HepG2 (cell line): ENCODE measurements around the gene BRSK2. TPM values are rescaled to one million over a fixed set of nuclear protein-coding genes. Genes with fewer than 3 reads are reported as not detected.

Source experiments
- ATAC-seq: fragments of 200-7000 bp; cut with Tn5 transposase; 3 replicates; pipeline ENCODE4 v1.9.1; 2020; ENCODE audit warnings: mild to moderate bottlenecking, moderate library complexity
- BruUV-seq: library from RNA; stranded (reverse); fragments of 400-500 nt; replicated peaks from 2 replicates; lab custom pipeline; 2021; lab: Mats Ljungman, UMichigan
- CTCF ChIA-PET: fragments of 300-600 bp; formaldehyde crosslinking; extraction: SDS; loops from one replicate; lab custom pipeline; 2021; ENCODE audit warnings: low total read pairs, inconsistent platforms, low intra/inter-chr PET ratio; lab: Yijun Ruan, JAX
- POLR2A ChIA-PET: fragments of 350-600 bp; sonication (Branson Sonifier 250); formaldehyde crosslinking; loops from one replicate; lab custom pipeline; 2020; ENCODE audit warnings: antibody characterized with exemption, inconsistent platforms; lab: Yijun Ruan, JAX
- DNase-seq: peaks from one replicate; pipeline ENCODE4 v3.0.0-alpha.2; 2015; ENCODE audit warnings: low spot score
- FAIRE-seq: peaks from 3 replicates; lab custom pipeline; 2011; peaks lifted over from hg19 to GRCh38; lab: Jason Lieb, UNC
- H2AFZ ChIP-seq: one replicate; pipeline ENCODE4 v1.6.1; 2011; ENCODE audit warnings: low read length, inconsistent platforms
- H3K27ac ChIP-seq: fragments of 300-600 bp; 3 replicates; pipeline ENCODE4 v1.8.0; 2011; ENCODE audit warnings: mixed run types, mild to moderate bottlenecking, mixed read lengths, low read length, inconsistent platforms; ENCODE audit not compliant: insufficient read depth; ENCODE audit errors: extremely low read length
- H3K27me3 ChIP-seq, 2 experiments: fragments of 200-600 bp in 1 of 2; 2 replicates in 1 of 2; 3 replicates in 1 of 2; pipeline versions ENCODE4 v1.6.0 to v1.8.0; 2011; ENCODE audit warnings: low read length in 2 of 2, mild to moderate bottlenecking in 2 of 2, moderate library complexity in 2 of 2, inconsistent platforms in 1 of 2; ENCODE audit not compliant: insufficient read depth in 2 of 2, control insufficient read depth in 1 of 2
- H3K36me3 ChIP-seq, 2 experiments: fragments of 200-600 bp in 1 of 2; replicated peaks in 1 of 2; 2 replicates in 1 of 2; 3 replicates in 1 of 2; pipeline versions ENCODE4 v1.5.1 to v1.8.0; 2011; ENCODE audit warnings: low read length in 2 of 2, inconsistent platforms in 1 of 2; ENCODE audit not compliant: insufficient read depth in 2 of 2, control insufficient read depth in 1 of 2
- H3K4me1 ChIP-seq: 2 replicates; pipeline ENCODE4 v1.5.1; 2012; ENCODE audit warnings: low read length, inconsistent platforms; ENCODE audit not compliant: insufficient read depth
- H3K4me2 ChIP-seq: 2 replicates; pipeline ENCODE4 v1.6.0; 2011; ENCODE audit warnings: low read depth, low read length, inconsistent platforms
- H3K4me3 ChIP-seq, 3 experiments: fragments of 200-600 bp in 1 of 3; sonication (generic), shearing (Covaris generic) in 1 of 3; replicated peaks in 1 of 3; 2 replicates each; pipeline ENCODE4 v1.5.1; 2011 to 2016; ENCODE audit warnings: low read length in 3 of 3, inconsistent platforms in 2 of 3, low read depth in 2 of 3, mild to moderate bottlenecking in 2 of 3, control low read depth in 1 of 3, mixed read lengths in 1 of 3; ENCODE audit not compliant: insufficient read depth in 1 of 3
- H3K79me2 ChIP-seq: one replicate; pipeline ENCODE4 v1.6.1; 2011; ENCODE audit warnings: low read length, inconsistent platforms; ENCODE audit not compliant: insufficient read depth
- H3K9ac ChIP-seq: 2 replicates; pipeline ENCODE4 v1.6.0; 2011; ENCODE audit warnings: mild to moderate bottlenecking, low read depth, low read length, inconsistent platforms; ENCODE audit not compliant: insufficient read depth
- H3K9me3 ChIP-seq: 2 replicates; pipeline ENCODE4 v1.5.1; 2012; ENCODE audit warnings: mild to moderate bottlenecking, low read length
- H4K20me1 ChIP-seq: 2 replicates; pipeline ENCODE4 v1.6.0; 2011; ENCODE audit warnings: inconsistent platforms, mild to moderate bottlenecking, low read length, moderate library complexity; ENCODE audit not compliant: insufficient read depth
- ARNT ChIP-seq: fragments of 450-650 bp; IDR thresholded peaks from 2 replicates; pipeline ENCODE4 v1.6.1; 2017
- DBP ChIP-seq: sonication (generic); formaldehyde crosslinking; IDR thresholded peaks from 2 replicates; pipeline ENCODE4 v1.4.0; 2020; ENCODE audit warnings: missing genetic modification reagents; ENCODE audit errors: not compliant biosample characterization
- GFI1 ChIP-seq: sonication (generic); formaldehyde crosslinking; IDR thresholded peaks from 2 replicates; pipeline ENCODE4 v1.5.0; 2020; ENCODE audit warnings: missing genetic modification reagents, mild to moderate bottlenecking, borderline replicate concordance
- KLF12 ChIP-seq: sonication (generic); formaldehyde crosslinking; IDR thresholded peaks from 2 replicates; pipeline ENCODE4 v1.4.0; 2020; ENCODE audit warnings: missing genetic modification reagents, borderline replicate concordance
- MED8 ChIP-seq: sonication (generic); formaldehyde crosslinking; IDR thresholded peaks from 2 replicates; pipeline ENCODE4 v1.8.1; 2023; ENCODE audit warnings: mild to moderate bottlenecking, missing genetic modification reagents; ENCODE audit not compliant: insufficient replicate concordance
- NCOA2 ChIP-seq: sonication (generic); formaldehyde crosslinking; IDR thresholded peaks from 2 replicates; pipeline ENCODE4 v1.8.0; 2022; ENCODE audit warnings: inconsistent platforms
- NR1H2 ChIP-seq: sonication (generic); formaldehyde crosslinking; IDR thresholded peaks from 2 replicates; pipeline ENCODE4 v1.8.1; 2022; ENCODE audit warnings: low read depth, missing genetic modification reagents, borderline replicate concordance
- RFX1 ChIP-seq: fragments of 450-650 bp; IDR thresholded peaks from 2 replicates; pipeline ENCODE4 v1.6.1; 2017
- SPEN ChIP-seq: sonication (generic); formaldehyde crosslinking; IDR thresholded peaks from 2 replicates; pipeline ENCODE4 v1.5.1; 2020; ENCODE audit warnings: low read depth, mild to moderate bottlenecking, missing genetic modification reagents
- U2AF1 ChIP-seq: fragments of 200-400 bp; formaldehyde crosslinking; optimal IDR thresholded peaks from 2 replicates; pipeline ENCODE3; 2017; ENCODE audit warnings: mild to moderate bottlenecking, low read depth, low read length
- WIZ ChIP-seq: sonication (generic); formaldehyde crosslinking; IDR thresholded peaks from 2 replicates; pipeline ENCODE4 v1.5.1; 2020; ENCODE audit warnings: mild to moderate bottlenecking, missing genetic modification reagents
- ZFP41 ChIP-seq: sonication (generic); formaldehyde crosslinking; IDR thresholded peaks from 2 replicates; pipeline ENCODE4 v1.4.0; 2020; ENCODE audit warnings: mild to moderate bottlenecking, missing genetic modification reagents, borderline replicate concordance
- ZNF10 ChIP-seq: sonication (generic); formaldehyde crosslinking; IDR thresholded peaks from 2 replicates; pipeline ENCODE4 v1.4.0; 2020; ENCODE audit warnings: mild to moderate bottlenecking, low read depth, missing genetic modification reagents, borderline replicate concordance
- ZNF292 ChIP-seq: sonication (generic); formaldehyde crosslinking; IDR thresholded peaks from 2 replicates; pipeline ENCODE4 v1.8.1; 2022; ENCODE audit warnings: mild to moderate bottlenecking, low read depth, missing genetic modification reagents, borderline replicate concordance
- ZNF614 ChIP-seq: IDR thresholded peaks from 2 replicates; pipeline ENCODE4 v1.6.1; 2018; ENCODE audit warnings: missing biosample characterization, missing genetic modification reagents, inconsistent platforms, borderline replicate concordance
- WGBS: methylation state at CpG from one replicate; pipeline ENCODE4 v1.1.6; 2017; ENCODE audit warnings: low lambda C conversion rate; 5-methylcytosine and 5-hydroxymethylcytosine counted together
- in situ Hi-C: cut with HindIII; loops from 2 replicates; pipeline ENCODE4 v1.10.0; 2017; ENCODE audit warnings: low pct_unique_long_range_greater_than_20kb; ENCODE audit not compliant: extremely low pct_ligation_motif_present
- intact Hi-C: fragments of 100-400 bp; cut with micrococcal nuclease; formaldehyde crosslinking; loops from one replicate; pipeline ENCODE4 v1.10.0; 2022; ENCODE audit not compliant: unreplicated experiment
- polyA plus RNA-seq, 8 experiments: library from polyadenylated mRNA; depleted of rRNA in 3 of 8; stranded (reverse) in 7 of 8; unstranded in 1 of 8; fragments of >200 nt; fragmentation: Illumina TruSeq in 4 of 8; extraction: Trizol in 4 of 8; gene quantifications; 2 replicates each; pipeline versions ENCODE4 v1.2.1 to v1.2.3, GENCODE V29; 2011 to 2016; ENCODE audit warnings: low read depth in 4 of 8, missing spikeins in 1 of 8, mixed read lengths in 1 of 8; ENCODE audit not compliant: insufficient read depth in 1 of 8
- total RNA-seq, 5 experiments: library from RNA; depleted of rRNA; stranded (reverse); fragments of >200 nt; fragmentation: Illumina TruSeq; extraction: Trizol; gene quantifications; 2 replicates each; pipeline ENCODE4 v1.2.3, GENCODE V29; 2016; ENCODE audit warnings: low read depth in 1 of 5
- TF ChIP-seq, protein P1 (sequence below), 2 experiments: IDR thresholded peaks; 2 replicates each; pipeline ENCODE4 v1.6.1; 2011 to 2012; ENCODE audit warnings: low read length in 2 of 2, borderline replicate concordance in 1 of 2, low read depth in 1 of 2, mild to moderate bottlenecking in 1 of 2, moderate library complexity in 1 of 2

BRSK2 gene
- total and polyA plus RNA-seq, 2 of the 13 experiments (the other 11 are each of a cell fraction or from before 2014, with no cell fraction given), result 0.74 to 1.1 TPM

DNA sequence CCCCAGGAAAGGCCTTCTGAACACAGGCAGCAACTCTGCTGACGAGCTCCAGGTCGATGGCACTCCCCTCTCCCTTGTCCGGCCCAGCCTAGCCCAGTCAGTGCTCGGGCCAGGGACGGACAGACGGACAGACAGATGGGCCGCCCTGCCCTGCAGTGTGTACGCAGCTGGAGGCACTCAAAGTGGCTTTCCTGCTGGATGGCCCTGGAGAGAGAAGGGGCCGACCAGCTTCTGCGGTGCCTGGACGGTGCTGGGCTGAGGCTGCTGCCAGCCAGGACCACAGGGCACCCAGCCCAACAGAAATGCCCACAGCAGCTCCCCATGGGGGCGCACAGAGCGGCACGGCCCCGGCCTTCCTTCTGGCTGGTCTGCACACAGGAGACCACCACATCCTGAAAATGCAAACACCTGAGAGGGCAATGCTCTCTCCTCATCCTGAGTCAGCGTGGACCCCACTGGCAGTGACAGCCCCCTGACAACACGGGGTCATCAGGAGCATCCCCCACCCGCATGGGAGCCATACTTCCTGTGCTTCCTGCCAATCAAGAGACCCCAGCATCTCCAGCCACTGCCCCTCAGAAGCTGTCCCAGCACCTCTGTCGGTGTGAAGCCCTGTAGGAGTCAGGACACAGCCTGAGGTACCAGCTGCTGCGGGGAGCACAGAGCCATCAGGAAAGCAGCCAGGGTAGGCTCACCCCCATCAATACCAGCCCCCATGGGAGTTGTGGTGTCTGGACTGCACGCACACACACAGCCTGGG is 97.5 kb downstream of the BRSK2 start:
- Histone ChIP-seq H2AFZ (no peak overlapping the region), H3K36me3 (no peaks in the 10 kb centered on the region), H3K27ac (no peak overlapping the region), H4K20me1 (peaks cover 12% of the 10 kb centered on the region; the same call in 1 of the 2 replicates), H3K79me2 (no peaks in the 10 kb centered on the region), H3K9me3 (no peaks in the 10 kb centered on the region), H3K9ac (no peak overlapping the region), H3K4me1 (no peaks in the 10 kb centered on the region), H3K4me3 (no peak overlapping the region), H3K4me2 (no peak overlapping the region)
- ATAC-seq (no peak), DNase-seq (no peak), FAIRE-seq (no peak)
- BruUV-seq, result no TSS peak
- ChIA-PET POLR2A (no interaction called here), CTCF (no interaction called here)
- WGBS, result 98% methylated on average over 7 of the region's 21 CpGs
- in situ Hi-C loops, result no loop called here
- TF ChIP-seq ZNF292 (CRISPR knock-in tag) (no peak), GFI1 (CRISPR knock-in tag) (no peak), ZNF10 (CRISPR knock-in tag) (no peak), U2AF1 (no peak), NR1H2 (CRISPR knock-in tag) (no peak), ZFP41 (CRISPR knock-in tag) (no peak), WIZ (no peak), ZNF614 (CRISPR knock-in tag) (no peak), MED8 (CRISPR knock-in tag) (no peak), KLF12 (CRISPR knock-in tag) (no peak), ARNT (no peak), SPEN (CRISPR knock-in tag) (no peak), NCOA2 (no peak), RFX1 (no peak), DBP (no peak)
- TF ChIP-seq, protein P1, sequence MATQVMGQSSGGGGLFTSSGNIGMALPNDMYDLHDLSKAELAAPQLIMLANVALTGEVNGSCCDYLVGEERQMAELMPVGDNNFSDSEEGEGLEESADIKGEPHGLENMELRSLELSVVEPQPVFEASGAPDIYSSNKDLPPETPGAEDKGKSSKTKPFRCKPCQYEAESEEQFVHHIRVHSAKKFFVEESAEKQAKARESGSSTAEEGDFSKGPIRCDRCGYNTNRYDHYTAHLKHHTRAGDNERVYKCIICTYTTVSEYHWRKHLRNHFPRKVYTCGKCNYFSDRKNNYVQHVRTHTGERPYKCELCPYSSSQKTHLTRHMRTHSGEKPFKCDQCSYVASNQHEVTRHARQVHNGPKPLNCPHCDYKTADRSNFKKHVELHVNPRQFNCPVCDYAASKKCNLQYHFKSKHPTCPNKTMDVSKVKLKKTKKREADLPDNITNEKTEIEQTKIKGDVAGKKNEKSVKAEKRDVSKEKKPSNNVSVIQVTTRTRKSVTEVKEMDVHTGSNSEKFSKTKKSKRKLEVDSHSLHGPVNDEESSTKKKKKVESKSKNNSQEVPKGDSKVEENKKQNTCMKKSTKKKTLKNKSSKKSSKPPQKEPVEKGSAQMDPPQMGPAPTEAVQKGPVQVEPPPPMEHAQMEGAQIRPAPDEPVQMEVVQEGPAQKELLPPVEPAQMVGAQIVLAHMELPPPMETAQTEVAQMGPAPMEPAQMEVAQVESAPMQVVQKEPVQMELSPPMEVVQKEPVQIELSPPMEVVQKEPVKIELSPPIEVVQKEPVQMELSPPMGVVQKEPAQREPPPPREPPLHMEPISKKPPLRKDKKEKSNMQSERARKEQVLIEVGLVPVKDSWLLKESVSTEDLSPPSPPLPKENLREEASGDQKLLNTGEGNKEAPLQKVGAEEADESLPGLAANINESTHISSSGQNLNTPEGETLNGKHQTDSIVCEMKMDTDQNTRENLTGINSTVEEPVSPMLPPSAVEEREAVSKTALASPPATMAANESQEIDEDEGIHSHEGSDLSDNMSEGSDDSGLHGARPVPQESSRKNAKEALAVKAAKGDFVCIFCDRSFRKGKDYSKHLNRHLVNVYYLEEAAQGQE (IDR thresholded peaks at IDR 0.05; ENCODE audit: borderline replicate concordance in 1 of 2, low read depth in 1 of 2, low read length in 2 of 2), result no peak
- TF ChIP-seq, all 625 proteins: peak for 0
- H3K27me3 ChIP-seq, result no peaks in the 10 kb centered on the region
- intact Hi-C loops, result no loop called here
